Thoracic aorta (tissue), 2 donors: ENCODE measurements around the gene FXYD3. TPM values are rescaled to one million over a fixed set of nuclear protein-coding genes. Genes with fewer than 3 reads are reported as not detected.
A peak's percentile ranks its signal among the peaks of the same experiment; 100 is the strongest.

Experiments used
- ATAC-seq: fragments of 150-250 bp; one replicate; pipeline ENCODE4 v1.8.0; 2017; ENCODE audit warnings: low read depth; ENCODE audit not compliant: insufficient number of reproducible peaks, low FRiP score
- DNase-seq: peaks from one replicate; pipeline ENCODE4 v3.0.0-alpha.2; 2020; ENCODE audit warnings: low spot score
- H3K27ac ChIP-seq, 2 donors: fragments of 200-600 bp; sonication (generic); 1 replicate in 1 of 2; 2 replicates in 1 of 2; pipeline ENCODE4 v1.5.1; 2016; ENCODE audit warnings: mild to moderate bottlenecking in 2 of 2, moderate library complexity in 2 of 2
- H3K27me3 ChIP-seq: fragments of 200-600 bp; sonication (generic); replicated peaks from 2 replicates; pipeline ENCODE4 v1.6.0; 2016; ENCODE audit warnings: mild to moderate bottlenecking; ENCODE audit not compliant: insufficient read depth
- H3K36me3 ChIP-seq: fragments of 200-600 bp; sonication (generic); one replicate; pipeline ENCODE4 v1.5.1; 2016
- H3K4me1 ChIP-seq, 2 donors: fragments of 200-600 bp; sonication (generic); 1 replicate in 1 of 2; 2 replicates in 1 of 2; pipeline versions ENCODE4 v1.5.1 to v1.6.0; 2016; ENCODE audit warnings: low read depth in 2 of 2, mild to moderate bottlenecking in 1 of 2; ENCODE audit not compliant: control insufficient read depth in 1 of 2
- H3K4me3 ChIP-seq: fragments of 200-600 bp; sonication (generic); 2 replicates; pipeline ENCODE4 v1.5.1; 2016; ENCODE audit warnings: mild to moderate bottlenecking
- H3K9me3 ChIP-seq: fragments of 200-600 bp; sonication (generic); 2 replicates; pipeline ENCODE4 v1.5.1; 2016
- total RNA-seq, 2 donors: library from RNA; depleted of rRNA; stranded (reverse); fragments of >200 nt; gene quantifications; one replicate each; pipeline versions ENCODE4 v1.1.0 to v1.2.3, GENCODE V29; 2016
- TF ChIP-seq, protein P1 (sequence below): fragments of 200-600 bp; sonication (generic); IDR thresholded peaks from one replicate; pipeline ENCODE4 v1.5.1; 2019; ENCODE audit warnings: antibody characterized with exemption

FXYD3 gene
- total RNA-seq, 2 donors from 2014 or later: 0.68 to 6.4 TPM

DNA sequence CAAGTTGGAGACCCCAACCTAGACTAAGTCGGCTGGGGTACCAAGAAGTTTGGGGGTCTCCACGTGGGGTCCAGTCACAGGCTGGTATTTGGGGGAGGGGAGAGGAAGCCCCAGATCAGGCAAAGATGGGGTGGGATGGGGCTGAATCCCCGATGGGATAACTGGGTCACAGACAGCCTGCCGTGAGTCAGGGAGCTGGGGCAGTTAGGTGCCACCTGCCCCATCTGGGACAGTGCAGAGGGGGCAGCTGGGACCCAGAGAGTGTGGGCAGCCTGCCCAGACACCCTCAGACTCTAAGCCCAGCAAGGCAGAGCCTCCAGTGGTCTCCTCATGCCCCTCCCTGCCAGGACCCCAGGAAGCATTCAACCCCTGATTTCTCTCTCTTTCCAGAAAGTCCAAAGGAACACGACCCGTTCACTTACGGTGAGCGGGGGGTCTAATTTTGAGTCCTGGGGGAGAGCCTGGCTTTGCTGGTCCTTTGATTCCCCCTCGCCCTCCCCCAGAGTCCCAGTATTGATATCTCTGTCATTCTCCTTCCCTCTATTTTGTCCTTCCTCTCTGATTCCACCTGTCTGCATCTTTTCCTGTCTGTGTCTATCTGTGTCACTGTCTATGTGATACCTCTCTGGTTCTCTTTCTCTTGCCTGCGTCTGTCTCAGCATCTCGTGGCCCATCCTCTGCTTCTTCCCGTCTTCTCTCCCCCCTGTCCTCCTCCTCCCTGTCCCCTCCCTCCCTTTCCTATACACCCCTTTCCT lies 24.8 kb downstream of the FXYD3 start:
- DNase-seq (no peak), ATAC-seq (no peak)
- peak overlapping the region; percentile 84 to 95 for H3K27ac ChIP-seq
- H3K27me3 ChIP-seq: no peaks in the 10 kb centered on the region
- H3K36me3 ChIP-seq: no peaks in the 10 kb centered on the region
- H3K4me1 ChIP-seq: peaks cover 19 to 38% of the 10 kb centered on the region in 2 donors
- peak overlapping the region; percentile 69 for H3K4me3 ChIP-seq
- TF ChIP-seq, protein P1, sequence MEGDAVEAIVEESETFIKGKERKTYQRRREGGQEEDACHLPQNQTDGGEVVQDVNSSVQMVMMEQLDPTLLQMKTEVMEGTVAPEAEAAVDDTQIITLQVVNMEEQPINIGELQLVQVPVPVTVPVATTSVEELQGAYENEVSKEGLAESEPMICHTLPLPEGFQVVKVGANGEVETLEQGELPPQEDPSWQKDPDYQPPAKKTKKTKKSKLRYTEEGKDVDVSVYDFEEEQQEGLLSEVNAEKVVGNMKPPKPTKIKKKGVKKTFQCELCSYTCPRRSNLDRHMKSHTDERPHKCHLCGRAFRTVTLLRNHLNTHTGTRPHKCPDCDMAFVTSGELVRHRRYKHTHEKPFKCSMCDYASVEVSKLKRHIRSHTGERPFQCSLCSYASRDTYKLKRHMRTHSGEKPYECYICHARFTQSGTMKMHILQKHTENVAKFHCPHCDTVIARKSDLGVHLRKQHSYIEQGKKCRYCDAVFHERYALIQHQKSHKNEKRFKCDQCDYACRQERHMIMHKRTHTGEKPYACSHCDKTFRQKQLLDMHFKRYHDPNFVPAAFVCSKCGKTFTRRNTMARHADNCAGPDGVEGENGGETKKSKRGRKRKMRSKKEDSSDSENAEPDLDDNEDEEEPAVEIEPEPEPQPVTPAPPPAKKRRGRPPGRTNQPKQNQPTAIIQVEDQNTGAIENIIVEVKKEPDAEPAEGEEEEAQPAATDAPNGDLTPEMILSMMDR: no peak
- H3K9me3 ChIP-seq: no peaks in the 10 kb centered on the region

DNA sequence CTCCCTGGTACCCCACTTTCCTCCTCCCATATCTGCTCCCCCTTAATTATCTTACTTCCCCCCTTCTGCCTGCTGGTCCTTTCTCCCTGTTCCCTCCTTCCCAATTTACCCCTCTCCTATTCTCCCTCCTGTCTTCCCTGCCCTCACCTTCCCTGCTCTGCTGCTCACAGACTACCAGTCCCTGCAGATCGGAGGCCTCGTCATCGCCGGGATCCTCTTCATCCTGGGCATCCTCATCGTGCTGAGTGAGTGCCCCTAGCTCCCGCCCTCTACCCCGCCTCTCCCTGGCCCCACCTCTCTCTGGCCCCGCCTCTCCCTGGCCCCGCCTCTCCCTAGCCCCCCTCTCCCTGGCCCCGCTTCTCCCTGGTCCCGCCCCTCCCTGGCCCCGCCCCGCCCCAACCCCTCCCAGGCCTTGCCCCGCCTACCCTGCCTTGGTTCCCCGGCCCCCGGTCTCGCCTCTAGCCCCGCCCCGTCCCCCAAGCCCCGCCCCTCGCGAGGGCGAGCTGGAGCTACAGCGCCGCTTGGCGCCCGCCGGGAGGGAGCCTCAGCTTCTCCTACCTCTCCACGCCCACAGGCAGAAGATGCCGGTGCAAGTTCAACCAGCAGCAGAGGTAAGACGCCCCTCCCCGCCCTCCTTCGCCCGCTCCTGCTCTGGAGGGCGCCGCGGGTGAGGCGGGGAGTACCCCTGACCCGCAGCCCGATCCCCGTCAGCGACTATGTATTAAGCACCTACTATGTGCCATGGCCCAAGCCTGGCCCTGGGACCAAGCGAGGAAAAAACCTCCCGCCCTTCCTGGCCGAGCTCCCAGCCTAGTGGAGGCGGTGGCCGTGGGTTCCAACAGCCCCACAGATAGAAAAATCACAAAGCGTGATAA lies 25.6 kb downstream of the FXYD3 start:
- no peaks in the 10 kb centered on the region for H3K27me3 ChIP-seq

DNA sequence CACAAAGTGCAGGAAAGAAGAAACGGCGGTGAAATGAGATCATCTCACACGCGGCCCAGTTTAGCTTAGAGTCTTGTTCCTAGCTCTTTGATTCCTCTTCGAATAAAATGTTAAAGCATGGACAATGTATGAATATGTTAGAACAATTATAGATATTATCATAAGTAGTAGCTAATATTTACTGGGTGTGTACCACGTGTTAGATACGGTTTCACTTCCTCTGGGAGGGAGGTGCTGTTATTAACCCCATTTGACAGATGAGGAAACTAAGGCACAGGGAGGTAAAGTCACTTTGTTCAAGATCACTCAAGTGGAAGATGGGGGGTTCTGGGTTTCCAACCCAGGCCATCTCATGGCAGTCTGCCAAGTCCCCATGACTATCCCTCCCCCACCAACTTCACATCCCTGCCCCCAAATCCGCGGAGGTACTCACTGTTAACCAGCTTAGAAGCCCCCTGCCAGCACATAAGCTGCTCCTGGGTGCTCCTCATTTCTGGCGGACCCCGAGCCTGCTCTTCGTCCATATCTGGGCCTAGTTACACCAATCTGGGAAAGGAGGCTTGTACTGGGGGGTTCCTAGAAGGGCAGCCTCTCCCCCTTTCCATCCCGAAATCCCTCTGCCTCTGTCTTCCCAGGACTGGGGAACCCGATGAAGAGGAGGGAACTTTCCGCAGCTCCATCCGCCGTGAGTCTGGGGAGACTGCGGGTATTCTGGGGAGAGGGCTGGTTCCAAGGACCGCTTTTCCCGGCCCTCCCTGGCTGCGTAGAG lies 26.4 kb downstream of the FXYD3 start:
- DNase-seq (no peak), ATAC-seq (no peak)
- H3K4me1 ChIP-seq: peaks cover 19 to 33% of the 10 kb centered on the region in 2 donors
- H3K27me3 ChIP-seq: no peaks in the 10 kb centered on the region
- no peaks in the 10 kb centered on the region for H3K9me3 ChIP-seq
- H3K27ac ChIP-seq: peak overlapping the region in 1 of 2 donors; percentile 25
- no peaks in the 10 kb centered on the region for H3K36me3 ChIP-seq
- H3K4me3 ChIP-seq: peak overlapping the region; percentile 49
- TF ChIP-seq, protein P1: no peak

More for the DNA sequence above, 25.6 kb downstream of the FXYD3 start:
- Histone ChIP-seq H3K27ac (peak overlapping the region; percentile 73 to 84), H3K4me1 (peaks cover 19 to 33% of the 10 kb centered on the region in 2 donors), H3K4me3 (peak overlapping the region; percentile 69), H3K9me3 (no peaks in the 10 kb centered on the region), H3K36me3 (no peaks in the 10 kb centered on the region)
- TF ChIP-seq, protein P1: no peak
- peak; percentile 87 for DNase-seq
- ATAC-seq: peak; percentile 61

DNA sequence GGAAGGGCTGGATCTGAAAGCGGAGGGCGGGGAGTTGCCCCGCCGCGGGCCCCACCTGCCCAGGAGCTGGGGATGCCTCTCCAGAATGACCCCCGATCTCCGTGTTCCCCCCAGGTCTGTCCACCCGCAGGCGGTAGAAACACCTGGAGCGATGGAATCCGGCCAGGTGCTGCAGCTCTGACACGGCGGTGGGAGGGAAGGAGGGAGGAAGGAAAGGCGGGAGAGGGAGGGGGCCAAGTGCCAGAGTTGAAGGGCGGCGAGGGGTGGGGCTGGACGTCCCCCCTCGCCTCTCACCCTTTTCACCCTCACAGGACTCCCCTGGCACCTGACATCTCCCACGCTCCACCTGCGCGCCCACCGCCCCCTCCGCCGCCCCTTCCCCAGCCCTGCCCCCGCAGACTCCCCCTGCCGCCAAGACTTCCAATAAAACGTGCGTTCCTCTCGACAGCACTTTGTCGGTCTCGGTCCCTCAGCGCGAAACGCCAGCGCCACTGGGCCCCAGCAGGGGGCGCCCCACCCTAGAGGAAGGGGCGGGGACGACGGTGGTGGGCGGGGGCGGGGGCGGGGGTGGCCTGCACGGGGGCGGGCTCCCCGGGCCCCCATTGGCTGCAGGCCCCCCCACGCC lies 27.1 kb downstream of the FXYD3 start:
- no peak for DNase-seq
- no peak for ATAC-seq
- H3K4me1 ChIP-seq: peaks cover 19 to 36% of the 10 kb centered on the region in 2 donors
- no peaks in the 10 kb centered on the region for H3K9me3 ChIP-seq
- H3K36me3 ChIP-seq: no peaks in the 10 kb centered on the region
- H3K4me3 ChIP-seq: peak overlapping the region; percentile 24
- H3K27ac ChIP-seq: no peak overlapping the region
- no peaks in the 10 kb centered on the region for H3K27me3 ChIP-seq
- TF ChIP-seq, protein P1: peak; percentile 63
